Bone marrow (tissue), 2 donors: ENCODE results near the gene COBL.

ENCODE experiments used
- DNase-seq, 2 donors: peaks; one replicate each; lab custom pipeline; 2025; lab: John Stamatoyannopoulos, UW

The COBL gene

DNA sequence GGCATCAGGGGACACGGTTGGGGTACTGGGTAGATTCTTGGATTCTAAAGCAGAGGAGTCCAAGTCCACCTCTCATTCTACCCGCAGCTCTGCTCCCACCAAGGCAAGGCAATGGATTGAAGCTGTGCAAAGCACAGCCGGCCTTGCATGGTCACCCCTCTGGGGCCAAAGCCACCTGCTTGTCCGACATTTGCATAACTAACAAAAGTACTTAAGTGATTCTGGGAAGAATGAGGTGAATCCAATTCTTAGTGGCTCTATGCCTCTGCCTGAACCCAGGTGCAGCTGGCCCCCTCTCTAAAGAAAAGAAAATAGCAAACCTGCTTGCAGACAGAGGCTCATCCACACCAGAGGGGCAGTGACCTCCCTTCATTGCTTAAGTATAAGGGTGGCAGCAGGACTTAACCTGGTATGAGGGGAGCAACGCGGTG is 10.7 kb upstream of the COBL start:
- no peak for DNase-seq

DNA sequence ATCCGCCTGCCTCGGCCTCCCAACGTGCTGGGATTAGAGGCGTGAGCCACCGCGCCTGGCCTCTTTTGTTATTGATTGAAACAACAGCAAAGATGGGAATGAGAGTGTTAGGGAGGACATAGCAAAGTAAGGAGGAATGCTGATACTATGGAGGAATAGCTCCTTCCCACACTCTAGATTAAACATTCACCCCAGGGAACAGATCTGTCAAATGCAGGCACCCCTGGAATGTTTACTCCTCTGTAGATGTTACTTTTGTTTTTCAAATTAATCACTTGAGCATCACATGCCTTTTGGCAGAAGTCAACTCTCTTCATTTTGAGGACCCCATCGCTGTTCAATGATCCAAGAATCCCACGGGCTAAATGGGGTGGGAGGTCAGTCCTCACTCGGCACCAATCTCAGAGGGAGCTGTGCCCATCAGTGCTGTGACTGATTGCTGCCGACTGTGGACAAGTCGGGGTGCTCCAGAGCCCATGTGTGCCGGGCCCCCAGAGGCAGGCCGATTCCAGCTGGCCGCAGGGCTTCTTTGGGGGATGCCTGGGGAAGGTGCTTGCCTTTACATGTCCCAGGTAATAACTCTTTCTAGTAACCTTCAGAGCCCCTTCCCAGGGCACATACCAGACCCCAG is 10.2 kb upstream of the COBL start:
- DNase-seq: no peak

DNA sequence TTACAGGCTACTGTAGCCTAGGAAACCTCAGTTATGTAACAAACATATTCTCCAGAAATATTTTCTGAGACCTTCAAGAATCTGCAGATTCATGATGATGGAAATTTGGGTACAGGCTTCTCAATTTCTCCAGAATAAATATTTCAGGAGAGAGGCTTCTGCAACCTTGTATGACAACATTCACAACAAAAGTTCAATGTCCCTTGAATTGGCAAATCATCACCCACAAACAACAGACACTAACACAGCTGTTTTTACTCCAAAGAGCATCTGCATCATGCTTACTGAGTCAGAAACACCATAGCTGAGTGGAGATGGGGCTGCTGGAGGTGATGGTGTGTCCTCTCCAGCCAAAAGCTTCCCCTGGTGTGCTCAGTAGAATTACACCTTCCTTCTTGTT is 9.3 kb upstream of the COBL start:
- no peak for DNase-seq

DNA sequence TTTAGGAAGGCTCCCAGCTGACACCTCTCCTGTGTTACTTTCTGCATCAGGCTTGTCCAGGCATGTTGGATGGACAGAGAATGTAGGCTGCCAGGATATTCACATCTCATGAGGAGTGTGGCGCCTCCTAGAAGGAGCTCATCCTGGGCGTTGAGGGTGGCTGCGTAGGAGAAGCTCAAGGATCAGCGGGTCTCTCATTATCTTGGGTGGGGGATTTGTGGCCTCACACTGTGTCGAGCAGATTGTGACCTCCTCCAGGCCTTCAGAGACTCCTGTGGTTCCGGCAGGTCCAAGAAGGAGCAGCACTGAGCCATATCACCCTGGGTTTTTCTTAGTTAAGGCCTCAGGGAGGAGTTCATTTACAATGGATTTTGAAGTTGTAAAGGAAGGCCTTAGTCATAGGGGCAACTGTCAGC is 8.7 kb upstream of the COBL start:
- no peak for DNase-seq

DNA sequence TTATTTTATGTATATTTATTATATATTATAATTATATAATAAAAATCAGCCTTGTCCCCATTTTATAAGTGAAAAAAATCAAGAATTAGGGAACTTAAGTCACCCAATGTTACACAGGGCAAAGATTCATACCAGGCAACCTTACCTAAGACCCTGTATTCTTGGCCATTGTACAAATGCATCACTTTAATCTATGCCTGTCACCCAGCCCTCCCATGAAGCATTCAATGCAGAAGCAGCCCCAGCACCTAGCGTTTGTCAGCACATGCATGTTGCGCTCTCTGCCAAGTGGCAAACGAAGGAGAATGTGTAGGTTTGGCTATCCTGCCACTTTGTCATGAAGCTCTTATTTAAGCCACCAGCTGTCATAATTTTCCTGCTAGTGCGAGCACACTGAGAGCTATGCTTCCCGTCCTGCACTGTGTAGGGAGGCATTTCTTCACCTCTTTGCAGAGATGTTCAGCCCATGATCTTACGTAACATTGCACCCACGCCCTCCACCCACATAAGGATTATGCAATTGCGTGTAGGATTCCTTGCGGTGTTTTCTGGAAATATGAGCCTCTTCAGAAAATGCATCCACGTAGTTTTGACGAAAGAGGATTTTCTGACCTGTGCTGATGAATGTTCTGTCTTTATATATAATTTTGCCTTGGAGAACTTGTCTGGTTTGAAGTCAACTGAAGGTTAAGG is 7.7 kb upstream of the COBL start:
- no peak for DNase-seq

DNA sequence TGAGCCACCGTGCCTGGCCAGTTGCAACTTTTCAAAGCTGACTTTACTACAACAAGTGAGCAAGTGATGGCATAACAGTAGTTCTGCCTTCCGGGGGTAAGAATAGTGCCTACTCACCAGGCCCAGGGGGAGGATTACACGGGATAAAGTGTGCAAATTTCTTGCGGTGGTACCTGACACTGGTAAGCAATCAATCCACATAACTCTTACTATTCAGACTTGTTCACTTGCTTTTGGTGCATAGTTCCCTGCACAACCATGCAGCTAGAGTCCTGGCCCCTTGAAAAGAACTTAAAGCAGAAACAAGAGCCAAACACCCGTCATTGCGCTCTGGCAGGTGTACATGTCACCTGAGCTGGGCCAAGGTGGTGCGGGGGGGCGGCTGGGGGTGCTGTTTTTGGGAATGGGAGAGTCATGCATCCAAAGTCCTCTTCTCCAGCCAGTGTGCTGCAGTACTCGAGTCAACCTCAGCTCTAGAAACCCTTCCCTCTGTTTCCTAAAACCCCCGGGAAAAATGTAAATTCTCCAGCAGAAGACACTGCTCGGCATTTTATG is 5.4 kb upstream of the COBL start:
- DNase-seq: no peak

DNA sequence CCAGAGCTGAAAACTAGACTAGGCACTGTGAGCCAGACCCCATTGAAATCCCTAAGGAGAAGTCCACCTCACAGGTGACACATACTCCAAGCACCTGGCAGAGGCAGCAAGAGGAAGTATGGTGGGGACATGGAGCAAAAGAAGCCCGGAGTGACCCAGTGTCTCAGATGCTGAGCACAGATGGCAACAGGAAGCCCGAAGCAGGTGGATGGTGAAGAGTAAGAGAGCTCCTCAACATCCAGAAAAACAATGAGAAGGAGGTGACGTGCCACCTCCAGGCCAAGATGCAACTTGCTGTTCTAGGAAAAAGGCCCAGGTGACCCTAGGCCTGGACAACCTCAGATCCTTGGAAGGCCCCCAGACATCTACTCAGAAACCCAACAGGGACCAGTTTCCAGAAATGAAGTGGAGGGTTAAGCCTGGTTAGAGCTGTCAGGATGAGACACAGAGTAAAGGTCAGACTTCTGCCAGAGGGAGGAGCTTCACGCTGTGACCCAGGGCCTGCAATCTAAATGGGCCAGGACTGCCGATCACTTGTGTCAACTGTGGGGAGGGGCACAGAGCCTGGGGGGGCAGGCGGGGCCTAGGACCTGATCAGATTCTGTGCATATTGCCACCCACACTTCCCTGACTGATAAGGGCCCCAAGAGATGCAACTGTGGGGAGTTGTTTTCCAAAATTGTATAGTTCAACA is 2.4 kb upstream of the COBL start:
- no peak for DNase-seq

DNA sequence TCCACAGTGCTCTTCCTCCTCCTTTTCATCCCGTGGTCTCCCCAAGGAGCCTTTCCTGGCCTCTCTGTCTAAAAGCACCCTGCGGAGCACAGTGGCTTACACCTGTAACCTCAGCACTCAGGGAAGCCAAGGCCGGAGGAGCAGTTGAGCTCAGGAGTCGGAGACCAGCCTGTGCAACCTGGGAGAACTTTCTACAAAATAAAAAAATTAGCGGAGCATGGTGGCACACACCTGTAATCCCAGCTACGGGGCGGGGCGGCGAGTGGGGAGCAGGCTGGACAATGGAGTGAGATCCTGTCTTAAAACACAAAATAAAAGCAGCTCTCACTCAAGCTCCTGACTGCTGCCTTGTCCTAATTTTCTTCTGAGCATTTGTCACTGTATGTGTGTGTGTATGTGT is 1.4 kb upstream of the COBL start:
- no peak for DNase-seq

DNA sequence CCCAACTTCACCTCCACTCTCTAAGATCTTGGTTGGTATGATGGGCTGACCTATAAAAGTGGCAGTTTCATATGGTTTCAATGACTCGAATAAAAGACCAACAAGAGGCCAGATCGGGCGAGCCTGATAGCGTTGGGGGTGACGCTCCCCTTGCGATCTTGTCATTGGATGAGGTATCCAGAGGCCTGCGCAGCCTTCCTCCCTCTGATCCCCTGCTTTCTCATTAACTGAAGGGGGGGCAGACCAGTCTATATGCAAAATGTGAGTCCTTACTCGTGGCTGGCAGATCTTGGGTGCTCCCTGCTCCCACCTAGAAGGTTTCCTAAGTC is 937 bp upstream of the COBL start:
- no peak for DNase-seq

DNA sequence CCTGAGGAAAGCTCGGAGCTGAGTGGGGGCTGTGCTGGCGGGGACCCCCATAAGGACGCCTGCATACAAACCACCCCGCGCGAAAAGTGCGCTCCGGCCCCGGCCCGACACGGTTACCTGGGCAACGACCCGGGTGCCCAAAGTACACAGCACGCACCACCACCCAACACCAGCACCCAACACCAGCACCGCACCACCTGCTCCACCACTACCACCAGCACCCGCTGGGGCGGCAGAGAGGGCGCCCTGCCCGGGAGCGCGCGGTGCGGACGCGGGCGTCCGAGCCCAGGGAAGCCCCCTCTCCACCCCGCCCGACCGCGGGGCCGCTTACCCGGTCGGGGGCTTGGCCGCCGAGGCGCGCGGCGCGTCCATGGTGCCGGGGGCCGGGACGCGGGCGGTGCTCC is 345 bp downstream of the COBL start:
- DNase-seq: no peak

DNA sequence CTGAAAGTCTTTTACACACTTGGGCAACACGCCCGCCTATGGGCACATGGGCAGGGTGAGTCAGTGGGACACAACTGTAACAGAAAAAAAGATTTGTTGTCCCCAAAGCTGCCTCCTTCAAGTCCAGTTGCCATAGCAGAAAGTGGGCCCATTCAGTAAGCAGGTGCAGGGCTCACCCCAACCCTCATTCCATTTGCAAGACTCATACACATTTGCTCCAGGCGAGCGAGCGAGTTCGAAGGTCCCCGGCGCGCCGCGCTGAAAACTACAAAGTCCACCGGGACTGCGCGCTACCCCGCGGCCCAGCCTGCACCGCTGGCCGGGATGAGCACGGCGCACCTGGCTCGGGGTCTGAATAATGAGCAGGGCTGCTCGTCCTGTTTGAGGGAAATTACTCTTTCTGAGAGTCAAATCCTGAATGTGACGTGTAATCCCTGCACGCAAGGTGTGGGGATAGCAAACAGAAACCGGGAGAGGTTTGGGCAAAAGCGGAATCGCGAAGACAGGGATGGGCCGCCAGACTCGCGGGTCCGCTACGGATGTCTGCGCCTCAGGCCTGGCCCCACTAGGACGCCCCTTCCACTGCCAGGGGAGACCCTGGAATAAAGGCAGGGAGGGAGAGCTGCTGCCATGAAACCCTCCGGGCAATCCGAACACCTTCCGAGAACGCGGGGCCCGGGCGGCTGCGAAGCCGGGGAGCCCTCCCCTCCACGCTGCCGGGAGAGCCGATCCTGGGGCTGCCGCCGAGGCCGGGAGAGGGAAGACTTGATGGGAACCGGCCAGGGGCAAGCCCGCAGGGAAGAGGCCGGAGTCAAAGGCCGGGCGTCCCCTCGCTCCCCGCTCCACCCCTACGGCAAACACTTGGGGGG is 982 bp downstream of the COBL start:
- DNase-seq: no peak

DNA sequence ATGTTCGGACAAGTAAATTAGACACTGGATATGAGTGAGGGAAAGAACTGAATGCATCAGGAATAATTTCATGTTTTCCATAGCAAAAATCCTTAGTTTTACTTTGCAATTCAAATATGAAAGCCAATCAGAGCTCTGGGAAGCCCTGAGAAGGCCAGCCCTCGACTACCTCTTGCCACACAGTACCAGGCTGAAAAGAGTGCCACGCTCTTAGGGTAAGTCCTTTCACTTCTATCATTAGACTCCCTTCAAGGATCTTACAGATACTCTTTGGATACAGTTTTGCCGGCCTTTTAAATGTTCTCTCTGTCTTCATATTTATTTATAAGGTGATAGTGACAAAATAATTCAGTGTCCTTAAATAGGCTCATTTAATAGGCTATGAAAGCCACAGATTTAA is 1.9 kb downstream of the COBL start:
- no peak for DNase-seq

DNA sequence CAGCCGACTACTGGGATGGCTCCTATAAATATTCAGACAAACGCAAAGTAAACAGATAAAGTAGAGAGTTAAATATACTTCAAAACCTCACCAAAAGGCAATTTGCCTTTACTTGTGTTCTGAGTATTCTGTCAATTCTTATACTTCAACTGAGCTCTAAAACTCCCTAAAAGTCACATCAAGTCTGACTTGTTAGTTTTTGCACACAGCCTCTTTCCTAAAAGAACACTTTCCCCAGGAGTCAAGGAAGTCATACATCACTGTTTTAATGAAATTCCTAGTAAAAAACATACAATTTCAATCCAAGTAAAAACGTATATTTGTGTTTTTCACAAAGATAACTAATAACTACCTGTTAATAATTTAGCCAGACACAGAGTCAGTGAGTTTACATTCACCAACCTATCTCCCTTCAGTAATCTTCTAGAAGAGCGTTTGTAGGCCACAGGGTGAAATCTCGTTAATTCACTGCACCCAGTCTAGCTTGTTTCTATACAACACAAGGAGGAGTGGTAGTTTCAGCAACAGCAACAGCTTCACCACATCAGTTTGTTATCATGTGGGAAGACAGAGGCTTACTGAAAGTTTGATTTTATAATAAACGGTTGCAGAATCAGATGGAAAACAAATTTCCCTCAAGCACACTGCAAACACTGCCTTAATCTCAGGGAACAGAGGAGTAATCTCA is 2.7 kb downstream of the COBL start:
- DNase-seq: no peak

DNA sequence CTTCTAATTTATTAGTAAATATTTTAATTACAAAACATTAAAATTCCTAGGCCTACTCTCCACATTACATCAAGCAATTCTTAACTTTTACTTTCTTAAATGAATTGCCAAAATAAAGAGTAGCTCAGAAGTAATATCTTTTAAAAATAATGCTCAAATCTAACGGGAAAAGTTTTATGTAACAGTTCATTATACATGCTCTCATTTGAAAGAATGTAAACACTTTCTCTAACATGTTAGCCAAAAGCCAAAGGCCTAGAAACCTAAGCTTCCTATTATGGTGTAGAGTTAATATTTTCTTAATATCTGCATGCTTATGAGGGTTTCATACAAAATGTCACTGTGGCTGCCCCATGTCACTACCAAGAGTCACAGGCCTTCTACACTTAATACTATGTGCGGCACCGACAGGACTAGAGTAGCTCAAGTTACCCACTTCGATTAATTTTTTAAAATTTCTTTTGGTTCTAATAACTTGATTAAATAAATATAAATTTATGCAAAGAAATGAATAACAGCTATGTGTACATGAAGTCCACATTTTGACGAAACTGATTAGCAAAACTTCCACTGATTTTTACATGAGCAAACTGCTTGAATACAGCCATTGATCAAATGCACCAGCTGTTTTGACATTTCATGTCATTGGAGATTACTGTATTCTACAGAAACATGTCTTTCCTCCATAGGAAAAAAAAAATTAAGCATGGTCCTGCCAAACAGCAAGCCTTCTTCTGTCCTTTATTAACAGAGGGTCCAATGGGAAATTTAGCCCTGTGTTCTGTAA is 3.5 kb downstream of the COBL start:
- DNase-seq: no peak

DNA sequence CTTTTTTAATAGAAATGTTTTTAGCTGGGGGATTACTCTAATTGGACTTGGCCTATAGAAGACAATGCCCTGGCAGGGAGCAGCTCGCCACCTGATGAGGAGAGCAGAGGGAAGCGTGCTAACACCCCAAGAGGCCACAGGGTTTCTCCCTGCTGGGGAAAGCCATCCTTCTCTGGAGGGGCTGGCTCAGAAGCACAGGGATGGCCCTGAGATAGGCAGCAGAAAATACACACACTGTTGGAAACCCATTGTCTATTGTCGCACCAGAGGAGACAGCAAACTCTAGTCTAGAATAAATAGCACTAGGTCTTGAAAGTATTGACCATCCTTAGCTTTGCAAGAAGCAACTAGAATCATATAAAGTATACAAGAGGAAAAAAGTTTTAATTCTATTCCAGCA is 5.4 kb downstream of the COBL start:
- DNase-seq: no peak

DNA sequence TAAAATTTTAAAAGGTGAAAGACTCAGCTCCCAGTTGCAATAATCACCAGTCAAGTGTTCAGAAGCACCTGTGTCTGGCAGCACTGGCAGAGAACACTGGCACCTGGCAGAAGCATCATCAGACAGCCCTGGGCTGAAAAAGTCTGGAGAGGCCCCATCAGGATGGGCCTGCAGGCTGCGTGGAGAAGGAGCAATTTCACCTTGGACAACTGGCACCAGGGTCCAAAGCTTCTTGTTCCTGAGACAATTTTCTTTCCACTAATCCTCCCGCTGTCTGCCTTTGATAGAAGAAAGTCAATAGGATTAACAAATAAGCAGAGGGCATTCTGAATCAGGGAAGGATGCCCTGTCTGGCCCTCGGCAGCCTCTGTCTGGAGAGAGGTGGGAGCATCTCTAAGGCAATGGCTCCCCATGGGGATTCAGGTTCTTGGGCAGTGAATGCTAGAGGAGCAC is 6.5 kb downstream of the COBL start:
- no peak for DNase-seq

DNA sequence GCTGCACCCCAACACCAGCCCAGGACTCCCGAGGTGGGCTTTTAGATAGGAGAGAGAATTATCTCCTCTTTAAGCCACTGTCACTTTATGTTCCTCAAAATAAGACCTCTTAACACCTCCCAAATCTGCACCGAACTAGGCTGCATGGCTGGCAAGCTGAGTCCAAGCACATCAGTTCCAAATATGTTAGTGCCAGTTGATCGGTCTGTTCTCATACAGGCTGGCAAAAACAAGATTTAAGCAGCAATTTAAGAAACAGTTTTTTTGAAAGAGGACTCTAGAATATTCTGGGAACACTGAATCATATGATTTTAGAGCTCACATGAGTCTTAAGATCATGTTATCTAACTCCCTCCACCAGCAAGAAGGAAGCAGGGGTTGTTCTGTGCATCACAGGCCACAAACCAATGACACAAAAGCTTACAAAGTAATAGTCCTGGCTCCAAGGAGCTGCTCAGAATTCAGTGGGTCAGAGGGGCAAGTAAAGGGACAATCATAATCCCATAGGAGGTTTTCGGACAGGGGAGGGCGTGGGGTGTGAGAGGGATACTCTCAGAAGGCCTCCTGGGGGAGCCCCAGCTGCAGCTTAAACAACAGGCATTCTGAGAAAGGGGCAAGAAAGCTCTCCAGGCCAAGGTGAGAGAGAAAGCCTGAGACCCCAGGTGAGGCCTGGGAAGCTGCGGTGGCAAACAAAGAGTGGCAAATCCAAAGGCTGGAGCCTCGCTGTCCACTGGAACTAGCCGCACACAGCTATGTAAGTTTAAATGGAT is 7.1 kb downstream of the COBL start:
- DNase-seq: no peak

DNA sequence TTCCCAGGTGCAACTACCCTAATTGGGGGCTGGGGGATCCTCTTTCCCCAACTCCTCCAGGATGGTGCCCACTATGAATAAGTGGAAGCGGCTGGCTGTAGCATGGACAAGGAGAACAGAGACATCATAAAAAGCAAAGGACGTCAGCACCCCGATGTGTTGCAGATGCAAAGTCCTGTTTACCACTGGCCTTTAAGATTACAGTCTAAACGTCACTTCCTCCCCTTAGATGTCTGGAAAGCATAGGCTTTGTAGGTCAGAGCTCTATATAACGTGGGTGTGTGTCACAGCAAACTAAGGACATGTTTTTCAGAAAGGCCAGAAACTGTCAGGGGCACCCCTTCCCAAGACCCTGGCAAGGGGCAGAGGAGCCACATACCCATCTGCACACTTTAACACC is 7.9 kb downstream of the COBL start:
- DNase-seq: no peak

DNA sequence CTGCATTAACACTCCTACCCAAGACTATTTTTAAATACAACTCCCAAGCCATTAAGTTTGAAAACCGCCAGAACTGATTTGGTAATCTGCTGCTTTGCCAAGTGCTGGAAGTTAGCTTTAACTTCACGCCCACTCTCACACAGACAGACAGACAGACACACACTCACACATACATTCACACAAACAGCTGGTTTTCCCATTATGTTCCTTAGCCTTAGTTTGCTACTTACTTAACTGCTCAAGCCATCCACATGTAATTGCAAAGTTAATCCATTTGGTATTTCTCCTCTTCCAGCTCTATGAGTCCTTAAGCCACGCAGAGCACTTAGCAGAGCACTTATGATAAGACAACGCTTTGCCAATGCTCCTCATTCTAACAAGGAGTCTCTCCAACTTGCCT is 8.3 kb downstream of the COBL start:
- no peak for DNase-seq

DNA sequence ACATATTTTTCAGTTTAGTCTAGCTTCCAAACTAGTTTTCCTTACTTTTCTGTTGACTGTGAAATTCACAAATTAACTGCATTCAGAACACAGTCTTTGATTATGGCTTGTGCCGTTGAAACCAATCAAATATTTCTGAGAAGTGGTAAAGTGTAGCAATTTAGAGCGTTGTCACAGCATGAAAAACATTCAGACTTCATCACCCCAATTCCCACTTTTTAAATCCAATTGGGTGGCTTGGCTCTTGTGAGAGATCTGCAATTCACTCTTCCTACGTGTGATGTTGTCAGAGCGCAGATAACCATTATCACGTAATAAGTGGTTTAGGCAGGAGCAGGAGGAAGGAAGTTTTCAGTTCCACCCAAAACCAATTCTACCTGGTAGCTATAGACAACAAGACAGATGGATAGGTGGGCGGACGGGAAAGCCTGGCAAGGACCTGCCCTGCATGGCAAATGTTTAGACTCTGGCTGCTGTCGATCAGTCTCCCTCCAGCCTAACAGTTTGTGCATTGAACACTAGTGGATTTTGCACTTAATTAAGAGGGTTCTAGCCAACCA is 8.9 kb downstream of the COBL start:
- DNase-seq: no peak
